DOHH2 (cell line): ENCODE results near the gene GORASP1.

Source experiments
- EZH2phosphoT487 ChIP-seq: fragments of 200-600 bp; sonication (generic); IDR thresholded peaks from 2 replicates; pipeline ENCODE4 v1.6.1; 2017; ENCODE audit warnings: borderline replicate concordance, mild to moderate bottlenecking, antibody characterized with exemption, low read length, moderate library complexity, mixed read lengths
- TF ChIP-seq, protein P1 (sequence below): fragments of 200-600 bp; sonication (generic); IDR thresholded peaks from one replicate; pipeline ENCODE4 v1.5.1; 2014; ENCODE audit warnings: antibody characterized with exemption, mild to moderate bottlenecking, low read depth, low read length; ENCODE audit not compliant: poor library complexity, severe bottlenecking

DNA sequence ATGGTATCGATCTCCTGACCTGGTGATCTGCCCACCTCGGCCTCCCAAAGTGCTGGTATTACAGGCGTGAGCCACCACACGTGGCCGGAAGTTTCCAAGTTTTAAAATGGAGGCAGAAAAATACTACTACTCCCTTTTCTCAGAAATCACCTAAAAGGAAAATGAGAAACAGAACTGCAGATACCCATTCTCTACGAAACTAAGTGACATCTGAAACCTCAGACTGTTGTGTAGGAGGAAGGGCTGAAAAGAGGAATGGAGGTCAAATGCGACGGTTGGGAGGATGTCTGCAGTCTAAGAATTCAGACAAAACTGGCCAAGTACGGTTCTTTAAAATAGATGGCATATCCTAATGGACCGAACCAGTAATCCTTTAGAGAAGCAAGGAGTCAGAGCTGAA lies 31.5 kb downstream of the GORASP1 start:
- TF ChIP-seq, protein P1, sequence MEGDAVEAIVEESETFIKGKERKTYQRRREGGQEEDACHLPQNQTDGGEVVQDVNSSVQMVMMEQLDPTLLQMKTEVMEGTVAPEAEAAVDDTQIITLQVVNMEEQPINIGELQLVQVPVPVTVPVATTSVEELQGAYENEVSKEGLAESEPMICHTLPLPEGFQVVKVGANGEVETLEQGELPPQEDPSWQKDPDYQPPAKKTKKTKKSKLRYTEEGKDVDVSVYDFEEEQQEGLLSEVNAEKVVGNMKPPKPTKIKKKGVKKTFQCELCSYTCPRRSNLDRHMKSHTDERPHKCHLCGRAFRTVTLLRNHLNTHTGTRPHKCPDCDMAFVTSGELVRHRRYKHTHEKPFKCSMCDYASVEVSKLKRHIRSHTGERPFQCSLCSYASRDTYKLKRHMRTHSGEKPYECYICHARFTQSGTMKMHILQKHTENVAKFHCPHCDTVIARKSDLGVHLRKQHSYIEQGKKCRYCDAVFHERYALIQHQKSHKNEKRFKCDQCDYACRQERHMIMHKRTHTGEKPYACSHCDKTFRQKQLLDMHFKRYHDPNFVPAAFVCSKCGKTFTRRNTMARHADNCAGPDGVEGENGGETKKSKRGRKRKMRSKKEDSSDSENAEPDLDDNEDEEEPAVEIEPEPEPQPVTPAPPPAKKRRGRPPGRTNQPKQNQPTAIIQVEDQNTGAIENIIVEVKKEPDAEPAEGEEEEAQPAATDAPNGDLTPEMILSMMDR, result no peak
- no peak for TF ChIP-seq EZH2phosphoT487
